SU-DHL-6 (cell line): Measurements from ENCODE around the gene MYO1D.

Experiments
- H2AFZ ChIP-seq: fragments of 200-600 bp; sonication (generic); 2 replicates; pipeline ENCODE4 v1.6.1; 2014; ENCODE audit warnings: low read depth, mild to moderate bottlenecking, moderate library complexity, mixed read lengths, antibody characterized with exemption, low read length; ENCODE audit not compliant: severe bottlenecking
- H3F3A ChIP-seq: fragments of 200-600 bp; shearing (Covaris generic); 2 replicates; pipeline ENCODE4 v1.6.0; 2016; ENCODE audit warnings: antibody characterized with exemption, mild to moderate bottlenecking; ENCODE audit not compliant: insufficient read depth
- H3K27ac ChIP-seq: fragments of 200-600 bp; sonication (generic); 2 replicates; pipeline ENCODE4 v1.5.1; 2016; ENCODE audit warnings: low read depth, mild to moderate bottlenecking, low read length, moderate library complexity, mixed read lengths
- H3K27me3 ChIP-seq: fragments of 200-600 bp; sonication (generic), shearing (Covaris generic); 2 replicates; pipeline ENCODE4 v1.6.0; 2014; ENCODE audit warnings: mild to moderate bottlenecking, low read length
- H3K36me3 ChIP-seq: fragments of 200-600 bp; sonication (generic); 2 replicates; pipeline ENCODE4 v1.6.1; 2014; ENCODE audit warnings: mild to moderate bottlenecking, low read length, mixed read lengths
- H3K4me2 ChIP-seq: fragments of 300-600, 200-600 bp; shearing (Covaris generic), sonication (generic); 2 replicates; pipeline ENCODE4 v1.6.0; 2014; ENCODE audit warnings: low read length, low read depth, mild to moderate bottlenecking; ENCODE audit not compliant: poor library complexity, severe bottlenecking
- H3K4me3 ChIP-seq: fragments of 200-600 bp; sonication (generic); 2 replicates; pipeline ENCODE4 v1.5.1; 2014; ENCODE audit warnings: antibody characterized with exemption, low read length, mild to moderate bottlenecking, mixed read lengths; ENCODE audit not compliant: insufficient read depth, poor library complexity, severe bottlenecking
- H3K79me2 ChIP-seq: fragments of 200-600 bp; sonication (generic); 2 replicates; pipeline ENCODE4 v1.6.1; 2014; ENCODE audit warnings: mild to moderate bottlenecking, low read length, moderate library complexity; ENCODE audit not compliant: insufficient read depth
- H3K9ac ChIP-seq: fragments of 200-600 bp; sonication (generic); 2 replicates; pipeline ENCODE4 v1.7.0; 2014; ENCODE audit warnings: mild to moderate bottlenecking, low read length
- H3K9me2 ChIP-seq: fragments of 200-600 bp; sonication (generic); replicated peaks from 2 replicates; pipeline ENCODE4 v1.6.1; 2014; ENCODE audit warnings: low read length; ENCODE audit not compliant: insufficient read depth
- H3K9me3 ChIP-seq: fragments of 200-600 bp; sonication (generic); 2 replicates; pipeline ENCODE4 v1.6.1; 2014; ENCODE audit warnings: low read length, mixed read lengths; ENCODE audit not compliant: insufficient read depth
- H4K20me1 ChIP-seq: fragments of 200-600 bp; sonication (generic); 2 replicates; pipeline ENCODE4 v1.6.1; 2014; ENCODE audit warnings: low read depth, mild to moderate bottlenecking, antibody characterized with exemption, low read length, moderate library complexity, mixed read lengths
- EZH2phosphoT487 ChIP-seq: fragments of 200-600 bp; sonication (generic), shearing (Covaris generic); conservative IDR thresholded peaks from 2 replicates; pipeline ENCODE4 v1.6.1; 2018; ENCODE audit warnings: mild to moderate bottlenecking, antibody characterized with exemption, low read length, moderate library complexity, mixed read lengths
- TF ChIP-seq, protein P1 (sequence below): fragments of 200-600 bp; sonication (generic); IDR thresholded peaks from one replicate; pipeline ENCODE4 v1.5.1; 2017; ENCODE audit warnings: antibody characterized with exemption, mild to moderate bottlenecking, low read length, moderate library complexity; ENCODE audit not compliant: insufficient read depth, poor library complexity, severe bottlenecking

The MYO1D gene

GRCh38 chr17:32855620-32856019 lies 21.3 kb downstream of the MYO1D start:
- 0 out of 2 replicates have a peak, but pooled peaks cover 3% of the 10 kb centered on the region for H3K27me3 ChIP-seq
- no peak overlapping the region for H3K4me3 ChIP-seq
- no peak overlapping the region for H2AFZ ChIP-seq
- H4K20me1 ChIP-seq, result no peaks in the 10 kb centered on the region
- no peak overlapping the region for H3K9ac ChIP-seq
- no peaks in the 10 kb centered on the region for H3K36me3 ChIP-seq
- no peaks in the 10 kb centered on the region for H3K79me2 ChIP-seq
- no peak for TF ChIP-seq EZH2phosphoT487
- TF ChIP-seq, protein P1, sequence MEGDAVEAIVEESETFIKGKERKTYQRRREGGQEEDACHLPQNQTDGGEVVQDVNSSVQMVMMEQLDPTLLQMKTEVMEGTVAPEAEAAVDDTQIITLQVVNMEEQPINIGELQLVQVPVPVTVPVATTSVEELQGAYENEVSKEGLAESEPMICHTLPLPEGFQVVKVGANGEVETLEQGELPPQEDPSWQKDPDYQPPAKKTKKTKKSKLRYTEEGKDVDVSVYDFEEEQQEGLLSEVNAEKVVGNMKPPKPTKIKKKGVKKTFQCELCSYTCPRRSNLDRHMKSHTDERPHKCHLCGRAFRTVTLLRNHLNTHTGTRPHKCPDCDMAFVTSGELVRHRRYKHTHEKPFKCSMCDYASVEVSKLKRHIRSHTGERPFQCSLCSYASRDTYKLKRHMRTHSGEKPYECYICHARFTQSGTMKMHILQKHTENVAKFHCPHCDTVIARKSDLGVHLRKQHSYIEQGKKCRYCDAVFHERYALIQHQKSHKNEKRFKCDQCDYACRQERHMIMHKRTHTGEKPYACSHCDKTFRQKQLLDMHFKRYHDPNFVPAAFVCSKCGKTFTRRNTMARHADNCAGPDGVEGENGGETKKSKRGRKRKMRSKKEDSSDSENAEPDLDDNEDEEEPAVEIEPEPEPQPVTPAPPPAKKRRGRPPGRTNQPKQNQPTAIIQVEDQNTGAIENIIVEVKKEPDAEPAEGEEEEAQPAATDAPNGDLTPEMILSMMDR, result no peak
- no peak overlapping the region for H3K4me2 ChIP-seq
- no peaks in the 10 kb centered on the region for H3K9me3 ChIP-seq
- H3F3A ChIP-seq, result no peaks in the 10 kb centered on the region
- H3K27ac ChIP-seq, result no peak overlapping the region
- no peaks in the 10 kb centered on the region for H3K9me2 ChIP-seq

DNA sequence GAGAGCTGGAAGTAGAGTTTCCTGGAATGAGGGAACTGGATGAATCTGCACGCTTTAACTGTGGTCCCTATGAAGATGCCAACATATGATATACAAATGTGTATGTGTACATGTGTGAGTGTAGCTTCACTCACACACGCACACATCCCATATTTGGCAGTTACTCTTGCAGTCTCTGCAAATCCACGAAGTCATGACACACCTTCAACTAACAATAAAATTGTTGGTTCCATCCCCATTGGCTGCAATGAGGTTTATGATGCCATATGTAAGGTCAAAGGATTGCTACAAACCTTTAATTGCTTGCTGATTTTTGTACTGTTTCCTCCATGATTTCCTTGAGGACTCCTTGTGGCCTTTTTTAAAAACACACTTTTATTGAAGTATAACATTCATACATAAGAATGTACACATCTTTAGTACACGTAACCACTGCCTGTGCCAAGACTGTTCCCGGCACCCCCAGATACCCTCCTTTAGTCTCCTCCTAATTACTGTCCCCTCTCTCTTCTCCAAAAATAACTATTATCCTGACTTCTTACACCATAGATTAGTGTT lies 22.0 kb downstream of the MYO1D start:
- Histone ChIP-seq H3K79me2 (no peaks in the 10 kb centered on the region), H3K4me3 (no peak overlapping the region), H3K9me2 (no peaks in the 10 kb centered on the region), H2AFZ (no peak overlapping the region), H3K27me3 (0 out of 2 replicates have a peak, but pooled peaks cover 3% of the 10 kb centered on the region), H3K27ac (no peak overlapping the region), H3K36me3 (no peaks in the 10 kb centered on the region), H3K9ac (no peak overlapping the region), H3F3A (no peaks in the 10 kb centered on the region), H3K9me3 (no peaks in the 10 kb centered on the region), H4K20me1 (no peaks in the 10 kb centered on the region), H3K4me2 (no peak overlapping the region)
- no peak for TF ChIP-seq EZH2phosphoT487

- Histone ChIP-seq H3K36me3 (no peaks in the 10 kb centered on the region), H3K79me2 (no peaks in the 10 kb centered on the region), H3K9me2 (no peaks in the 10 kb centered on the region), H3K4me3 (no peak overlapping the region), H3F3A (no peaks in the 10 kb centered on the region), H2AFZ (no peak overlapping the region), H3K27me3 (0 out of 2 replicates have a peak, but pooled peaks cover 3% of the 10 kb centered on the region), H3K9ac (no peak overlapping the region), H3K27ac (no peak overlapping the region), H3K9me3 (no peaks in the 10 kb centered on the region), H3K4me2 (no peak overlapping the region), H4K20me1 (no peaks in the 10 kb centered on the region)
- no peak for TF ChIP-seq EZH2phosphoT487
- TF ChIP-seq, protein P1, result no peak
Measured at GRCh38 chr17:32854207-32854606, 22.7 kb downstream of the MYO1D start.

- TF ChIP-seq, protein P1, result no peak
- no peak for TF ChIP-seq EZH2phosphoT487
- Histone ChIP-seq H3K27ac (no peak overlapping the region), H3K9ac (no peak overlapping the region), H3K27me3 (0 out of 2 replicates have a peak, but pooled peaks cover 3% of the 10 kb centered on the region), H3K36me3 (no peaks in the 10 kb centered on the region), H3K4me3 (no peak overlapping the region), H4K20me1 (no peaks in the 10 kb centered on the region), H2AFZ (no peak overlapping the region), H3K9me3 (no peaks in the 10 kb centered on the region), H3K4me2 (no peak overlapping the region), H3K9me2 (no peaks in the 10 kb centered on the region), H3F3A (no peaks in the 10 kb centered on the region), H3K79me2 (no peaks in the 10 kb centered on the region)
Measured at GRCh38 chr17:32852811-32853210, 24.1 kb downstream of the MYO1D start.
